Measurements from ENCODE around the gene ENTHD1.

DNA sequence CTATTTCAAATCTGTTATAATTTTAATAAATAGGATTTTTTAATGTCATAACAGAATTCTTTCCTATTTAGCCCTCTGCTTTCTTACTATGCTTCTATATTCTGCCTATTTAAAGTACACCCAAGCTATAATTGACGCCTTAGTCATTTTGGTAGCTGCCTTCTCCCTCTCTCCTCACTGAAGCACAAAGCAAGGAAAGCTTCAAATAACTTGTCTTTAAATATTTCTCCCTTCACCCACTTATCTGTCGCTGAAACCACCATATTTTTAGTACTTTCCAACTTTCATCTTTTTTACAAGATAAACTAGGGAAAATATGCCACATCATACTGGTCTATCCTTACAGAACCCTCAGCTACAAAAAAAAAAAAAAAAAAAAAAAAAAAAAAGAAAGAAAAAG lies 127.9 kb downstream of the ENTHD1 start:
- no peak for TF ChIP-seq POLR2A (IDR thresholded peaks at IDR 0.05)
- TF ChIP-seq, protein P1, sequence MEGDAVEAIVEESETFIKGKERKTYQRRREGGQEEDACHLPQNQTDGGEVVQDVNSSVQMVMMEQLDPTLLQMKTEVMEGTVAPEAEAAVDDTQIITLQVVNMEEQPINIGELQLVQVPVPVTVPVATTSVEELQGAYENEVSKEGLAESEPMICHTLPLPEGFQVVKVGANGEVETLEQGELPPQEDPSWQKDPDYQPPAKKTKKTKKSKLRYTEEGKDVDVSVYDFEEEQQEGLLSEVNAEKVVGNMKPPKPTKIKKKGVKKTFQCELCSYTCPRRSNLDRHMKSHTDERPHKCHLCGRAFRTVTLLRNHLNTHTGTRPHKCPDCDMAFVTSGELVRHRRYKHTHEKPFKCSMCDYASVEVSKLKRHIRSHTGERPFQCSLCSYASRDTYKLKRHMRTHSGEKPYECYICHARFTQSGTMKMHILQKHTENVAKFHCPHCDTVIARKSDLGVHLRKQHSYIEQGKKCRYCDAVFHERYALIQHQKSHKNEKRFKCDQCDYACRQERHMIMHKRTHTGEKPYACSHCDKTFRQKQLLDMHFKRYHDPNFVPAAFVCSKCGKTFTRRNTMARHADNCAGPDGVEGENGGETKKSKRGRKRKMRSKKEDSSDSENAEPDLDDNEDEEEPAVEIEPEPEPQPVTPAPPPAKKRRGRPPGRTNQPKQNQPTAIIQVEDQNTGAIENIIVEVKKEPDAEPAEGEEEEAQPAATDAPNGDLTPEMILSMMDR (IDR thresholded peaks at IDR 0.05) = no peak
